HepG2 (cell line): ENCODE measurements around the gene MICA. TPM values are rescaled to one million over a fixed set of nuclear protein-coding genes. Genes with fewer than 3 reads are reported as not detected.
"Not testable (repeated sequence)": the region's sequence is repeated elsewhere in the genome, so short reads cannot be mapped to it uniquely, and the experiment has no call there.

ENCODE experiments used
- ATAC-seq: fragments of 200-7000 bp; cut with Tn5 transposase; 3 replicates; pipeline ENCODE4 v1.9.1; 2020; ENCODE audit warnings: mild to moderate bottlenecking, moderate library complexity
- BruUV-seq: library from RNA; stranded (reverse); fragments of 400-500 nt; replicated peaks from 2 replicates; lab custom pipeline; 2021; lab: Mats Ljungman, UMichigan
- CTCF ChIA-PET: fragments of 300-600 bp; formaldehyde crosslinking; extraction: SDS; loops from one replicate; lab custom pipeline; 2021; ENCODE audit warnings: low total read pairs, inconsistent platforms, low intra/inter-chr PET ratio; lab: Yijun Ruan, JAX
- POLR2A ChIA-PET: fragments of 350-600 bp; sonication (Branson Sonifier 250); formaldehyde crosslinking; loops from one replicate; lab custom pipeline; 2020; ENCODE audit warnings: antibody characterized with exemption, inconsistent platforms; lab: Yijun Ruan, JAX
- DNase-seq: peaks from one replicate; pipeline ENCODE4 v3.0.0-alpha.2; 2015; ENCODE audit warnings: low spot score
- FAIRE-seq: peaks from 3 replicates; lab custom pipeline; 2011; peaks lifted over from hg19 to GRCh38; lab: Jason Lieb, UNC
- H2AFZ ChIP-seq: one replicate; pipeline ENCODE4 v1.6.1; 2011; ENCODE audit warnings: low read length, inconsistent platforms
- H3K27ac ChIP-seq: fragments of 300-600 bp; 3 replicates; pipeline ENCODE4 v1.8.0; 2011; ENCODE audit warnings: mixed run types, mild to moderate bottlenecking, mixed read lengths, low read length, inconsistent platforms; ENCODE audit not compliant: insufficient read depth; ENCODE audit errors: extremely low read length
- H3K27me3 ChIP-seq, 2 experiments: fragments of 200-600 bp in 1 of 2; 2 replicates in 1 of 2; 3 replicates in 1 of 2; pipeline versions ENCODE4 v1.6.0 to v1.8.0; 2011; ENCODE audit warnings: low read length in 2 of 2, mild to moderate bottlenecking in 2 of 2, moderate library complexity in 2 of 2, inconsistent platforms in 1 of 2; ENCODE audit not compliant: insufficient read depth in 2 of 2, control insufficient read depth in 1 of 2
- H3K36me3 ChIP-seq, 2 experiments: fragments of 200-600 bp in 1 of 2; replicated peaks in 1 of 2; 2 replicates in 1 of 2; 3 replicates in 1 of 2; pipeline versions ENCODE4 v1.5.1 to v1.8.0; 2011; ENCODE audit warnings: low read length in 2 of 2, inconsistent platforms in 1 of 2; ENCODE audit not compliant: insufficient read depth in 2 of 2, control insufficient read depth in 1 of 2
- H3K4me1 ChIP-seq: 2 replicates; pipeline ENCODE4 v1.5.1; 2012; ENCODE audit warnings: low read length, inconsistent platforms; ENCODE audit not compliant: insufficient read depth
- H3K4me2 ChIP-seq: 2 replicates; pipeline ENCODE4 v1.6.0; 2011; ENCODE audit warnings: low read depth, low read length, inconsistent platforms
- H3K4me3 ChIP-seq, 3 experiments: fragments of 200-600 bp in 1 of 3; sonication (generic), shearing (Covaris generic) in 1 of 3; replicated peaks in 1 of 3; 2 replicates each; pipeline ENCODE4 v1.5.1; 2011 to 2016; ENCODE audit warnings: low read length in 3 of 3, inconsistent platforms in 2 of 3, low read depth in 2 of 3, mild to moderate bottlenecking in 2 of 3, control low read depth in 1 of 3, mixed read lengths in 1 of 3; ENCODE audit not compliant: insufficient read depth in 1 of 3
- H3K79me2 ChIP-seq: one replicate; pipeline ENCODE4 v1.6.1; 2011; ENCODE audit warnings: low read length, inconsistent platforms; ENCODE audit not compliant: insufficient read depth
- H3K9ac ChIP-seq: 2 replicates; pipeline ENCODE4 v1.6.0; 2011; ENCODE audit warnings: mild to moderate bottlenecking, low read depth, low read length, inconsistent platforms; ENCODE audit not compliant: insufficient read depth
- H3K9me3 ChIP-seq: 2 replicates; pipeline ENCODE4 v1.5.1; 2012; ENCODE audit warnings: mild to moderate bottlenecking, low read length
- H4K20me1 ChIP-seq: 2 replicates; pipeline ENCODE4 v1.6.0; 2011; ENCODE audit warnings: inconsistent platforms, mild to moderate bottlenecking, low read length, moderate library complexity; ENCODE audit not compliant: insufficient read depth
- LCORL ChIP-seq, 2 experiments: fragments of 450-650 bp in 1 of 2; sonication (generic) in 1 of 2; formaldehyde crosslinking in 1 of 2; IDR thresholded peaks; 2 replicates each; pipeline versions ENCODE4 v1.5.0 to v1.6.1; 2017 to 2020; ENCODE audit warnings: antibody characterized with exemption in 1 of 2, missing genetic modification reagents in 1 of 2
- SRSF4 ChIP-seq: fragments of 200-400 bp; formaldehyde crosslinking; IDR thresholded peaks from one replicate; pipeline ENCODE4 v1.6.1; 2018; ENCODE audit warnings: mild to moderate bottlenecking, low read depth, low read length, moderate library complexity; ENCODE audit not compliant: poor library complexity, severe bottlenecking
- ZBTB7A ChIP-seq: sonication (generic); formaldehyde crosslinking; IDR thresholded peaks from 2 replicates; pipeline ENCODE4 v1.8.0; 2022; ENCODE audit warnings: mild to moderate bottlenecking, missing genetic modification reagents
- WGBS: methylation state at CpG from one replicate; pipeline ENCODE4 v1.1.6; 2017; ENCODE audit warnings: low lambda C conversion rate; 5-methylcytosine and 5-hydroxymethylcytosine counted together
- in situ Hi-C: cut with HindIII; loops from 2 replicates; pipeline ENCODE4 v1.10.0; 2017; ENCODE audit warnings: low pct_unique_long_range_greater_than_20kb; ENCODE audit not compliant: extremely low pct_ligation_motif_present
- intact Hi-C: fragments of 100-400 bp; cut with micrococcal nuclease; formaldehyde crosslinking; loops from one replicate; pipeline ENCODE4 v1.10.0; 2022; ENCODE audit not compliant: unreplicated experiment
- polyA plus RNA-seq, 8 experiments: library from polyadenylated mRNA; depleted of rRNA in 3 of 8; stranded (reverse) in 7 of 8; unstranded in 1 of 8; fragments of >200 nt; fragmentation: Illumina TruSeq in 4 of 8; extraction: Trizol in 4 of 8; gene quantifications; 2 replicates each; pipeline versions ENCODE4 v1.2.1 to v1.2.3, GENCODE V29; 2011 to 2016; ENCODE audit warnings: low read depth in 4 of 8, missing spikeins in 1 of 8, mixed read lengths in 1 of 8; ENCODE audit not compliant: insufficient read depth in 1 of 8
- total RNA-seq, 5 experiments: library from RNA; depleted of rRNA; stranded (reverse); fragments of >200 nt; fragmentation: Illumina TruSeq; extraction: Trizol; gene quantifications; 2 replicates each; pipeline ENCODE4 v1.2.3, GENCODE V29; 2016; ENCODE audit warnings: low read depth in 1 of 5
- TF ChIP-seq, protein P1 (sequence below): sonication (generic); formaldehyde crosslinking; IDR thresholded peaks from 2 replicates; pipeline ENCODE4 v1.4.0; 2020; ENCODE audit warnings: missing genetic modification reagents
- TF ChIP-seq, protein P2 (sequence below): sonication (generic); formaldehyde crosslinking; IDR thresholded peaks from 2 replicates; pipeline ENCODE4 v1.8.1; 2023; ENCODE audit warnings: missing genetic modification reagents, mild to moderate bottlenecking, borderline replicate concordance

Gene MICA
- total and polyA plus RNA-seq, 2 of the 13 experiments (the other 11 are each of a cell fraction or from before 2014, with no cell fraction given) = 21.6 to 38.1 TPM

GRCh38 chr6:31446481-31446880, 43.1 kb downstream of the MICA start (continued):
- TF ChIP-seq, protein P1, sequence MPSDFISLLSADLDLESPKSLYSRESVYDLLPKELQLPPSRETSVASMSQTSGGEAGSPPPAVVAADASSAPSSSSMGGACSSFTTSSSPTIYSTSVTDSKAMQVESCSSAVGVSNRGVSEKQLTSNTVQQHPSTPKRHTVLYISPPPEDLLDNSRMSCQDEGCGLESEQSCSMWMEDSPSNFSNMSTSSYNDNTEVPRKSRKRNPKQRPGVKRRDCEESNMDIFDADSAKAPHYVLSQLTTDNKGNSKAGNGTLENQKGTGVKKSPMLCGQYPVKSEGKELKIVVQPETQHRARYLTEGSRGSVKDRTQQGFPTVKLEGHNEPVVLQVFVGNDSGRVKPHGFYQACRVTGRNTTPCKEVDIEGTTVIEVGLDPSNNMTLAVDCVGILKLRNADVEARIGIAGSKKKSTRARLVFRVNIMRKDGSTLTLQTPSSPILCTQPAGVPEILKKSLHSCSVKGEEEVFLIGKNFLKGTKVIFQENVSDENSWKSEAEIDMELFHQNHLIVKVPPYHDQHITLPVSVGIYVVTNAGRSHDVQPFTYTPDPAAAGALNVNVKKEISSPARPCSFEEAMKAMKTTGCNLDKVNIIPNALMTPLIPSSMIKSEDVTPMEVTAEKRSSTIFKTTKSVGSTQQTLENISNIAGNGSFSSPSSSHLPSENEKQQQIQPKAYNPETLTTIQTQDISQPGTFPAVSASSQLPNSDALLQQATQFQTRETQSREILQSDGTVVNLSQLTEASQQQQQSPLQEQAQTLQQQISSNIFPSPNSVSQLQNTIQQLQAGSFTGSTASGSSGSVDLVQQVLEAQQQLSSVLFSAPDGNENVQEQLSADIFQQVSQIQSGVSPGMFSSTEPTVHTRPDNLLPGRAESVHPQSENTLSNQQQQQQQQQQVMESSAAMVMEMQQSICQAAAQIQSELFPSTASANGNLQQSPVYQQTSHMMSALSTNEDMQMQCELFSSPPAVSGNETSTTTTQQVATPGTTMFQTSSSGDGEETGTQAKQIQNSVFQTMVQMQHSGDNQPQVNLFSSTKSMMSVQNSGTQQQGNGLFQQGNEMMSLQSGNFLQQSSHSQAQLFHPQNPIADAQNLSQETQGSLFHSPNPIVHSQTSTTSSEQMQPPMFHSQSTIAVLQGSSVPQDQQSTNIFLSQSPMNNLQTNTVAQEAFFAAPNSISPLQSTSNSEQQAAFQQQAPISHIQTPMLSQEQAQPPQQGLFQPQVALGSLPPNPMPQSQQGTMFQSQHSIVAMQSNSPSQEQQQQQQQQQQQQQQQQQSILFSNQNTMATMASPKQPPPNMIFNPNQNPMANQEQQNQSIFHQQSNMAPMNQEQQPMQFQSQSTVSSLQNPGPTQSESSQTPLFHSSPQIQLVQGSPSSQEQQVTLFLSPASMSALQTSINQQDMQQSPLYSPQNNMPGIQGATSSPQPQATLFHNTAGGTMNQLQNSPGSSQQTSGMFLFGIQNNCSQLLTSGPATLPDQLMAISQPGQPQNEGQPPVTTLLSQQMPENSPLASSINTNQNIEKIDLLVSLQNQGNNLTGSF = no peak
- TF ChIP-seq LCORL (IDR thresholded peaks at IDR 0.05) = no peak
- no peak for TF ChIP-seq LCORL (CRISPR knock-in tag; IDR thresholded peaks at IDR 0.05)
- TF ChIP-seq, protein P2, sequence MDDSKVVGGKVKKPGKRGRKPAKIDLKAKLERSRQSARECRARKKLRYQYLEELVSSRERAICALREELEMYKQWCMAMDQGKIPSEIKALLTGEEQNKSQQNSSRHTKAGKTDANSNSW (CRISPR knock-in tag) = no peak
- TF ChIP-seq ZBTB7A (CRISPR knock-in tag) = no peak
- TF ChIP-seq SRSF4 = no peak

GRCh38 chr6:31446999-31447789, 43.8 kb downstream of the MICA start:
- ATAC-seq, H3K79me2 ChIP-seq, DNase-seq, H3K4me2 ChIP-seq, H3K4me1 ChIP-seq, POLR2A ChIA-PET, H3K27me3 ChIP-seq, H2AFZ ChIP-seq, H3K9me3 ChIP-seq, H3K27ac ChIP-seq, H3K9ac ChIP-seq, FAIRE-seq, intact Hi-C loops, CTCF ChIA-PET, H4K20me1 ChIP-seq, H3K4me3 ChIP-seq, BruUV-seq, in situ Hi-C loops, H3K36me3 ChIP-seq: not testable (repeated sequence)
- WGBS = 71% methylated on average over 6 of the region's 6 CpGs
